Fibroblast of lung (primary cell): ENCODE measurements around the gene RBM23. TPM values are rescaled to one million over a fixed set of nuclear protein-coding genes. Genes with fewer than 3 reads are reported as not detected.
A peak's percentile ranks its signal among the peaks of the same experiment; 100 is the strongest.

Experiments
- DNase-seq, 2 donors: peaks; one replicate each; pipeline versions ENCODE4 v3.0.0 to v3.0.0-alpha.2; 2010; ENCODE audit warnings: low read depth in 2 of 2
- H2AFZ ChIP-seq: 2 replicates; pipeline ENCODE4 v1.5.1; 2012; ENCODE audit warnings: low read length, control low read depth, inconsistent platforms
- H3K27ac ChIP-seq: 2 replicates; pipeline ENCODE4 v1.5.1; 2011; ENCODE audit warnings: low read length, control low read depth; ENCODE audit not compliant: insufficient read depth
- H3K27me3 ChIP-seq: 2 replicates; pipeline ENCODE4 v1.5.1; 2011; ENCODE audit warnings: mild to moderate bottlenecking, low read length; ENCODE audit not compliant: control insufficient read depth, insufficient read depth
- H3K36me3 ChIP-seq: 2 replicates; pipeline ENCODE4 v1.5.1; 2011; ENCODE audit warnings: low read length; ENCODE audit not compliant: control insufficient read depth, insufficient read depth
- H3K4me1 ChIP-seq: 2 replicates; pipeline ENCODE4 v1.5.1; 2011; ENCODE audit warnings: low read length; ENCODE audit not compliant: control insufficient read depth, insufficient read depth; ENCODE audit errors: extremely low read depth
- H3K4me2 ChIP-seq: 2 replicates; pipeline ENCODE4 v1.5.1; 2011; ENCODE audit warnings: low read length, control low read depth; ENCODE audit not compliant: insufficient read depth; ENCODE audit errors: extremely low read depth
- H3K4me3 ChIP-seq, 4 experiments: fragments of 200-600 bp in 1 of 4; sonication (generic) in 1 of 4; replicated peaks in 1 of 4; 2 replicates each; pipeline ENCODE4 v1.5.1; 2011 to 2016; ENCODE audit warnings: low read length in 4 of 4, low read depth in 3 of 4, mild to moderate bottlenecking in 3 of 4, control low read depth in 2 of 4, inconsistent platforms in 1 of 4, mixed read lengths in 1 of 4; ENCODE audit not compliant: insufficient read depth in 1 of 4; ENCODE audit errors: control extremely low read depth in 1 of 4
- H3K79me2 ChIP-seq: 2 replicates; pipeline ENCODE4 v1.5.1; 2012; ENCODE audit warnings: mild to moderate bottlenecking, low read length, inconsistent platforms; ENCODE audit not compliant: control insufficient read depth, insufficient read depth
- H3K9ac ChIP-seq: 2 replicates; pipeline ENCODE4 v1.5.1; 2011; ENCODE audit warnings: mild to moderate bottlenecking, low read length, control low read depth; ENCODE audit not compliant: insufficient read depth
- H3K9me3 ChIP-seq: 2 replicates; pipeline ENCODE4 v1.5.1; 2012; ENCODE audit warnings: low read depth, low read length; ENCODE audit not compliant: control insufficient read depth, insufficient read depth
- H4K20me1 ChIP-seq: 2 replicates; pipeline ENCODE4 v1.5.1; 2011; ENCODE audit warnings: low read length; ENCODE audit not compliant: control insufficient read depth, insufficient read depth; ENCODE audit errors: extremely low read depth
- EZH2 ChIP-seq: IDR thresholded peaks from 2 replicates; pipeline ENCODE4 v1.5.1; 2012; ENCODE audit warnings: low read length, control low read depth, mild to moderate bottlenecking; ENCODE audit errors: missing control alignments
- polyA plus RNA-seq, 2 donors: library from polyadenylated mRNA; depleted of rRNA in 1 of 2; stranded (reverse) in 1 of 2; unstranded in 1 of 2; fragments of >200 nt; gene quantifications; 2 replicates each; pipeline ENCODE4 v1.2.1, GENCODE V29; 2011 to 2012; ENCODE audit warnings: missing spikeins in 1 of 2
- total RNA-seq: library from RNA; depleted of rRNA; stranded (reverse); fragments of >200 nt; gene quantifications from 2 replicates; pipeline ENCODE4 v1.2.1, GENCODE V29; 2014
- TF ChIP-seq, protein P1 (sequence below), 2 donors: IDR thresholded peaks in 1 of 2; conservative IDR thresholded peaks in 1 of 2; 1 replicate in 1 of 2; 2 replicates in 1 of 2; pipeline ENCODE4 v1.5.1; 2011 to 2012; ENCODE audit warnings: low read length in 2 of 2, control low read depth in 1 of 2, inconsistent platforms in 1 of 2, low read depth in 1 of 2, mild to moderate bottlenecking in 1 of 2

RBM23 gene
- total and polyA plus RNA-seq, 2 donors (not counting 1 experiment from before 2014, with no cell fraction given): 51.0 to 85.3 TPM

- no peak for DNase-seq
- no peak overlapping the region for H3K4me2 ChIP-seq
- H3K36me3 ChIP-seq: peaks cover 1% of the 10 kb centered on the region
- H3K27ac ChIP-seq: no peak overlapping the region
- no peak overlapping the region for H2AFZ ChIP-seq
- no peak overlapping the region for H3K9ac ChIP-seq
- TF ChIP-seq, protein P1, sequence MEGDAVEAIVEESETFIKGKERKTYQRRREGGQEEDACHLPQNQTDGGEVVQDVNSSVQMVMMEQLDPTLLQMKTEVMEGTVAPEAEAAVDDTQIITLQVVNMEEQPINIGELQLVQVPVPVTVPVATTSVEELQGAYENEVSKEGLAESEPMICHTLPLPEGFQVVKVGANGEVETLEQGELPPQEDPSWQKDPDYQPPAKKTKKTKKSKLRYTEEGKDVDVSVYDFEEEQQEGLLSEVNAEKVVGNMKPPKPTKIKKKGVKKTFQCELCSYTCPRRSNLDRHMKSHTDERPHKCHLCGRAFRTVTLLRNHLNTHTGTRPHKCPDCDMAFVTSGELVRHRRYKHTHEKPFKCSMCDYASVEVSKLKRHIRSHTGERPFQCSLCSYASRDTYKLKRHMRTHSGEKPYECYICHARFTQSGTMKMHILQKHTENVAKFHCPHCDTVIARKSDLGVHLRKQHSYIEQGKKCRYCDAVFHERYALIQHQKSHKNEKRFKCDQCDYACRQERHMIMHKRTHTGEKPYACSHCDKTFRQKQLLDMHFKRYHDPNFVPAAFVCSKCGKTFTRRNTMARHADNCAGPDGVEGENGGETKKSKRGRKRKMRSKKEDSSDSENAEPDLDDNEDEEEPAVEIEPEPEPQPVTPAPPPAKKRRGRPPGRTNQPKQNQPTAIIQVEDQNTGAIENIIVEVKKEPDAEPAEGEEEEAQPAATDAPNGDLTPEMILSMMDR (conservative IDR thresholded peaks at IDR 0.05 in 1 of 2, IDR thresholded peaks at IDR 0.05 in 1 of 2; ENCODE audit: low read depth in 1 of 2, low read length in 2 of 2): no peak
- TF ChIP-seq EZH2: no peak
- peaks cover 18% of the 10 kb centered on the region for H3K79me2 ChIP-seq
- no peak overlapping the region for H3K4me3 ChIP-seq
- no peaks in the 10 kb centered on the region for H4K20me1 ChIP-seq
- H3K4me1 ChIP-seq: peaks cover 7% of the 10 kb centered on the region
- no peaks in the 10 kb centered on the region for H3K9me3 ChIP-seq
- H3K27me3 ChIP-seq: no peaks in the 10 kb centered on the region
These were observed 13.2 kb upstream of the RBM23 start for GRCh38 chr14:22932146-22932545.

- no peaks in the 10 kb centered on the region for H4K20me1 ChIP-seq
- H3K36me3 ChIP-seq: peaks cover 5% of the 10 kb centered on the region
- H3K27me3 ChIP-seq: no peaks in the 10 kb centered on the region
- no peaks in the 10 kb centered on the region for H3K9me3 ChIP-seq
- peaks cover 18% of the 10 kb centered on the region for H3K79me2 ChIP-seq
- peak overlapping the region; percentile 33 to 77 (median 54) for H3K4me3 ChIP-seq
- H3K4me2 ChIP-seq: peak overlapping the region; percentile 52
- no peak for DNase-seq
- H3K4me1 ChIP-seq: peaks cover 7% of the 10 kb centered on the region
- peak overlapping the region; percentile 47 for H3K27ac ChIP-seq
- H3K9ac ChIP-seq: peak overlapping the region; percentile 0
- H2AFZ ChIP-seq: peak overlapping the region; percentile 81
- TF ChIP-seq, protein P1 (conservative IDR thresholded peaks at IDR 0.05 in 1 of 2, IDR thresholded peaks at IDR 0.05 in 1 of 2; ENCODE audit: low read depth in 1 of 2, low read length in 2 of 2): no peak
- no peak for TF ChIP-seq EZH2
These were observed 11.0 kb upstream of the RBM23 start for GRCh38 chr14:22929961-22930364.

GRCh38 chr14:22929104-22929960, 10.4 kb upstream of the RBM23 start, which contains the start of gene PRMT5:
TSS of gene PRMT5 (minus strand) at chr14:22929376. CDS start at chr14:22929361, 15 bp downstream.
- peaks cover 18% of the 10 kb centered on the region for H3K79me2 ChIP-seq
- H3K36me3 ChIP-seq: peaks cover 8% of the 10 kb centered on the region
- no peaks in the 10 kb centered on the region for H3K9me3 ChIP-seq
- no peaks in the 10 kb centered on the region for H4K20me1 ChIP-seq
- peak within 1 kb of the TSS; percentile 71 to 96 (median 94) for H3K4me3 ChIP-seq
- peak; percentile 99 to 100 for DNase-seq
- peaks cover 7% of the 10 kb centered on the region for H3K4me1 ChIP-seq
- TF ChIP-seq, protein P1 (conservative IDR thresholded peaks at IDR 0.05 in 1 of 2, IDR thresholded peaks at IDR 0.05 in 1 of 2; ENCODE audit: low read depth in 1 of 2, low read length in 2 of 2): no peak
- no peak for TF ChIP-seq EZH2
- peak within 1 kb of the TSS; percentile 92 for H3K9ac ChIP-seq
- peak within 1 kb of the TSS; percentile 85 for H3K4me2 ChIP-seq
- H2AFZ ChIP-seq: peak within 1 kb of the TSS; percentile 95
- H3K27ac ChIP-seq: peak within 1 kb of the TSS; percentile 92
- no peaks in the 10 kb centered on the region for H3K27me3 ChIP-seq
